ENCODE measurements around the gene FBXO28.

DNA sequence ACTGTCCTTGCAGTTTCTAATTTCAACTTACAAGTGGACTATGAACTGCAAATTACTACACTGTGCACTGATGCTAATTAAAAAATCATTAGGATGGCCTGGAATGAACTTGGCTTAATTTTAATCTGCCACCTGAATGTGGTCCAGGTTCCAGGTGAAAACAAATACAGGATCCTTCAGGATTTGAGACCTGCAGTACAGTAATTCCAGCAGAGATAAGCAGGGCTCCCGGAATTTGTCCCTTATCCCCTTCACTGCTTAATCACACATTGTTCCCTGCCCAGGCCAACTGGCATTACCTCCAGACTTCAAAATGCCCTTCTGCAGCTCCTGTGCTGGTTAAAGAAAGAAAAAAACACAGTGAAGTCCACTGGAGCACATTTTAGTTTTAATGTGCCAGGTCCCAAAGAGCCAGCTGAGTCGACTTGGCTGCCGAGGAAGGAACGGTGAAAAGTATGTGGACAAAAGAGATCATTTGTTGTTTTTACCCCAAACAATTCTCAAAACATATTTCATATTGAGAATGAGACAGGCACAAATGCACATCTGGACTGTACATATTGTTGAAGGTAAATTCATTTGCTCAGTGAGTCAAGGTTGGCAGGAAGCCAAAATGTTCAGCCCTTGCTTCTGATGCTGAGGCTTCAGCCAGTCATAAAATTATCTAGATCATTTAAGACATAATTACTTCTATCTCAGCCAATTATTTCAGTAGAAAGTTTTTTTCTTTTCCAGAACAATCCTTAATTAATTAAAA is 97.5 kb downstream of the FBXO28 start:
- TF ChIP-seq POLR2A (IDR thresholded peaks at IDR 0.05) = peak in 1 of 2 donors; percentile 29
- TF ChIP-seq, protein P1, sequence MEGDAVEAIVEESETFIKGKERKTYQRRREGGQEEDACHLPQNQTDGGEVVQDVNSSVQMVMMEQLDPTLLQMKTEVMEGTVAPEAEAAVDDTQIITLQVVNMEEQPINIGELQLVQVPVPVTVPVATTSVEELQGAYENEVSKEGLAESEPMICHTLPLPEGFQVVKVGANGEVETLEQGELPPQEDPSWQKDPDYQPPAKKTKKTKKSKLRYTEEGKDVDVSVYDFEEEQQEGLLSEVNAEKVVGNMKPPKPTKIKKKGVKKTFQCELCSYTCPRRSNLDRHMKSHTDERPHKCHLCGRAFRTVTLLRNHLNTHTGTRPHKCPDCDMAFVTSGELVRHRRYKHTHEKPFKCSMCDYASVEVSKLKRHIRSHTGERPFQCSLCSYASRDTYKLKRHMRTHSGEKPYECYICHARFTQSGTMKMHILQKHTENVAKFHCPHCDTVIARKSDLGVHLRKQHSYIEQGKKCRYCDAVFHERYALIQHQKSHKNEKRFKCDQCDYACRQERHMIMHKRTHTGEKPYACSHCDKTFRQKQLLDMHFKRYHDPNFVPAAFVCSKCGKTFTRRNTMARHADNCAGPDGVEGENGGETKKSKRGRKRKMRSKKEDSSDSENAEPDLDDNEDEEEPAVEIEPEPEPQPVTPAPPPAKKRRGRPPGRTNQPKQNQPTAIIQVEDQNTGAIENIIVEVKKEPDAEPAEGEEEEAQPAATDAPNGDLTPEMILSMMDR (IDR thresholded peaks at IDR 0.05) = no peak
